ENCODE results near the gene MYO3B. TPM values are rescaled to one million over a fixed set of nuclear protein-coding genes. Genes with fewer than 3 reads are reported as not detected.

MYO3B gene, protein sequence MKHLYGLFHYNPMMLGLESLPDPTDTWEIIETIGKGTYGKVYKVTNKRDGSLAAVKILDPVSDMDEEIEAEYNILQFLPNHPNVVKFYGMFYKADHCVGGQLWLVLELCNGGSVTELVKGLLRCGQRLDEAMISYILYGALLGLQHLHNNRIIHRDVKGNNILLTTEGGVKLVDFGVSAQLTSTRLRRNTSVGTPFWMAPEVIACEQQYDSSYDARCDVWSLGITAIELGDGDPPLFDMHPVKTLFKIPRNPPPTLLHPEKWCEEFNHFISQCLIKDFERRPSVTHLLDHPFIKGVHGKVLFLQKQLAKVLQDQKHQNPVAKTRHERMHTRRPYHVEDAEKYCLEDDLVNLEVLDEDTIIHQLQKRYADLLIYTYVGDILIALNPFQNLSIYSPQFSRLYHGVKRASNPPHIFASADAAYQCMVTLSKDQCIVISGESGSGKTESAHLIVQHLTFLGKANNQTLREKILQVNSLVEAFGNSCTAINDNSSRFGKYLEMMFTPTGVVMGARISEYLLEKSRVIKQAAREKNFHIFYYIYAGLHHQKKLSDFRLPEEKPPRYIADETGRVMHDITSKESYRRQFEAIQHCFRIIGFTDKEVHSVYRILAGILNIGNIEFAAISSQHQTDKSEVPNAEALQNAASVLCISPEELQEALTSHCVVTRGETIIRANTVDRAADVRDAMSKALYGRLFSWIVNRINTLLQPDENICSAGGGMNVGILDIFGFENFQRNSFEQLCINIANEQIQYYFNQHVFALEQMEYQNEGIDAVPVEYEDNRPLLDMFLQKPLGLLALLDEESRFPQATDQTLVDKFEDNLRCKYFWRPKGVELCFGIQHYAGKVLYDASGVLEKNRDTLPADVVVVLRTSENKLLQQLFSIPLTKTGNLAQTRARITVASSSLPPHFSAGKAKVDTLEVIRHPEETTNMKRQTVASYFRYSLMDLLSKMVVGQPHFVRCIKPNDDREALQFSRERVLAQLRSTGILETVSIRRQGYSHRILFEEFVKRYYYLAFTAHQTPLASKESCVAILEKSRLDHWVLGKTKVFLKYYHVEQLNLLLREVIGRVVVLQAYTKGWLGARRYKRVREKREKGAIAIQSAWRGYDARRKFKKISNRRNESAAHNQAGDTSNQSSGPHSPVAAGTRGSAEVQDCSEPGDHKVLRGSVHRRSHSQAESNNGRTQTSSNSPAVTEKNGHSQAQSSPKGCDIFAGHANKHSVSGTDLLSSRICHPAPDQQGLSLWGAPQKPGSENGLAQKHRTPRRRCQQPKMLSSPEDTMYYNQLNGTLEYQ (N-terminal part only)
- total RNA-seq (under 1 TPM in 2 of 5 donors, not detected in 3; 0.26 to 0.28 TPM), total RNA-seq (0 to 0.65 (median 0.06) reads per million in 29 experiments)
- 0.72 TPM for total RNA-seq (2013)

DNA sequence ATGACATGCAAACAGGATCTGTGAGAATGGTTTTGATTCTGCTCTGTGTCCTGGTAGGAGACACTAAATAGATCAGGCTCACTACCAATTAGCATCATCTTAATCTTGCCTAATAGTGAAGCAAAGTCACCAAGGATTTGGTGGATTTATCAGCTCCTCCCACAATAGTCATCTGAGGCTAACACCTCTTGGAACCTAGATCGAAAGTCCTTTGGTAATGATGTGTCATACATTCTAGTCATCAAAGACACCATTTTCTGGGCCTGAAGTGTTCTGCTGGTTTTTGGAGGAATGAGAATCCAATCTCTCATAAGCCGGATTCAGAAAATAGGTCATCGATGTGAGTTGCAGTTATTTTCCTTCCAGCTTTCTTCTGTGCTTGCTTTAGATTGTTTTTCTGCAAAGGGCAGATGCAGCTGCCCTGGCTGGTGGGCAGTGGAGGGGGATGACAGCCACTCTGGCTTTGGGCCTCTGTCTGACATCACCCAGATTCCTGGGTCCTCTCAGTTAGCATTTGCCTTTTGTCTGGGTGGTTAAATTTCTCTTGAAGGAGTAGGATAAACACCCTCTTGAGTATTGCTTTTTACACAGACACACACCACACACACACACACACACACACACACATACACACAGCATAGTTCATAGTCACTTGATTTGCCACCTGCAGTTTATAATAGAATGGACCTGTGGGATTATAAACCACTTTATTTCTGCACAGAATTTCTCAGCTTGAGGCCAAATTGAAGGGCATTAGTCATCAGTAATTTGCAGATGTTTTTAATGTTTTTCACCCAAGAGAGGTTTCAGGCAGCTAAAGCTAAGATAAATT lies at the start of gene MYO3B:
Gene MYO3B, plus strand, starts transcription at position 198 of the 832 bp plus-strand sequence. Its CDS starts 141 bp downstream, at position 339.
- 40% methylated on average over 1 of the region's 3 CpGs for WGBS (ENCODE audit: insufficient coverage)
- no peaks in the 10 kb centered on the region for H3K36me3 ChIP-seq (ENCODE audit: control insufficient read depth in 2 of 2, extremely low read depth in 1 of 2, insufficient read depth in 1 of 2, low read length in 1 of 2)
- H3K4me1 ChIP-seq (ENCODE audit: control insufficient read depth in 1 of 2, extremely low read depth in 1 of 2, insufficient read depth in 2 of 2, low read length in 2 of 2) = no peaks in the 10 kb centered on the region
- H3K9me3 ChIP-seq = no peaks in the 10 kb centered on the region
- Mint-ChIP-seq H3K9me3 (no peaks in the 10 kb centered on the region), H3K27me3 (peaks cover 0 to 3% of the 10 kb centered on the region in 2 donors), H3K4me3 (no peak within 1 kb of the TSS), H3K36me3 (no peaks in the 10 kb centered on the region), H3K27ac (no peak within 1 kb of the TSS), H3K4me1 (no peaks in the 10 kb centered on the region)
- H3K27me3 ChIP-seq (replicated peaks in 1 of 2; ENCODE audit: control insufficient read depth in 2 of 2, extremely low read depth in 1 of 2, insufficient read depth in 2 of 2, low read length in 1 of 2) = no peaks in the 10 kb centered on the region
- H3K4me3 ChIP-seq (ENCODE audit: control insufficient read depth in 1 of 2, extremely low read depth in 1 of 2, low read length in 1 of 2) = no peak within 1 kb of the TSS
- POLR2A ChIA-PET = no interaction called here
- DNase-seq (peak in 1 of 35 experiments; percentile 14), ATAC-seq (replicated peaks in 1 of 4) (no peak)
- no peak within 1 kb of the TSS for H3K27ac ChIP-seq (ENCODE audit: low read length)
- CTCF ChIA-PET = no interaction called here

DNA sequence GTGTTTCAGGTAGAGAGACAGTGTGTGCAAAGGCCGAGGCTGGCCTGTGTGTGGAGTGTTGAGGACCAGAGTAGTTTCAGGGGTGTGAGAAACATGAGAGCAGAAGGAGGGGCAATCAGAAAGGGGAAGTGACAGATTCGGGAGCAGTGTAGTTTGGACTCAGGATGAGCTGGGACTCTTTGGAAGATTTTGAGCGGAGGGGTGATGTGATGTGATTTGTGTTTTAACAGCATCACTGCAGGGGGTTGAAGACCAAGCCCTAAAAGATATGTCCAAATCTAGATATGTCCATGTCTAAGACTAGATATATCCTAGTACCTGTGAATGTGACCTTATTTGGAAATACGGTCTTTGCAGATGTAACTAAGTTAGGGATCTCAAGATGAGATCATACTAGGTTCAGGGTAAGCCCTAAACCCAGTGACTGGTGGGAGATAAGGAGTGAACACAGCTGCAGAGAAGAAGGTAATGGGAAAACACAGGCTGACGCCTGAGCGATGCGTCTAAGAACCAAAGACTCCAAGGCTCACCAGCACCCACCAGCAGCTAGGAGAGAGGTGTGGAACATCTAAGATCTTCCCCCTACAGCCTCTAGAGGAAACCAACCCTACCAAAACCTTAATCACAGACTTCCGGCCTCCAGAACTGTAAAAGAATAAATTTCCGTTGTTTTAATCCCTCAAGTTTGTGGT lies 38.5 kb upstream of the MYO3B start:
- Mint-ChIP-seq H3K4me1 (peaks cover 3 to 5% (median 3%) of the 10 kb centered on the region in 3 donors), H3K9me3 (peaks cover 0 to 3% (median 0%) of the 10 kb centered on the region in 3 donors), H3K36me3 (no peaks in the 10 kb centered on the region), H3K27ac (no peak overlapping the region), H3K27me3 (no peaks in the 10 kb centered on the region), H3K4me3 (no peak overlapping the region)
- 40% methylated on average over 2 of the region's 9 CpGs for WGBS (ENCODE audit: insufficient coverage)
- ChIA-PET CTCF (no interaction called here), POLR2A (no interaction called here)
- Histone ChIP-seq H3K4me1 (ENCODE audit: control insufficient read depth in 1 of 2, extremely low read depth in 1 of 2, insufficient read depth in 2 of 2, low read length in 2 of 2) (no peaks in the 10 kb centered on the region), H3K36me3 (ENCODE audit: control insufficient read depth in 2 of 2, extremely low read depth in 1 of 2, insufficient read depth in 1 of 2, low read length in 1 of 2) (no peaks in the 10 kb centered on the region), H3K27ac (ENCODE audit: low read length) (no peak overlapping the region), H3K9me3 (no peaks in the 10 kb centered on the region), H3K27me3 (replicated peaks in 1 of 2; ENCODE audit: control insufficient read depth in 2 of 2, extremely low read depth in 1 of 2, insufficient read depth in 2 of 2, low read length in 1 of 2) (peaks cover 0 to 2% of the 10 kb centered on the region in 2 experiments), H3K4me3 (ENCODE audit: control insufficient read depth in 1 of 2, extremely low read depth in 1 of 2, low read length in 1 of 2) (no peak overlapping the region)
- no peak for ATAC-seq (replicated peaks in 1 of 4)
- DNase-seq = no peak

DNA sequence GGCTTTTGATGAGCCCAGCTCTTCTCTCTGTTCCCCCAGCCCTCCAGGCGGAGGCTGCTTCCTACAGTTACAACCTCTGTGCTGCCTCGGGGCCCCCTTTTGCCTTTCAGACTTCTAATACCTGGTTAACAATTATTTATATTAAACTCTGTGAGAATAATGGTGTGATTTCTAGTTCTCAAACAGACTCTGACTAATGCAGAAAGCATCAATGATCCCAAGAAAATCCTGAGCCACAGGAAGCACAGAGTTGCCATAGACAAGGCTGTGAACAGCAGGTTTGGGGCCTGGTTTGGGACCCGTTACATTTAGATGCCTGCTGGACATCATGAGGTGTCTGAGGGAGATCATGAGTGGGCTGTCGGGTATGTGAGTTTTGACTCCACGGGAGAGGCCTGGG lies 37.4 kb upstream of the MYO3B start:
- H3K27me3 Mint-ChIP-seq = no peaks in the 10 kb centered on the region
- Histone ChIP-seq H3K27me3 (replicated peaks in 1 of 2; ENCODE audit: control insufficient read depth in 2 of 2, extremely low read depth in 1 of 2, insufficient read depth in 2 of 2, low read length in 1 of 2) (peaks cover 0 to 2% of the 10 kb centered on the region in 2 experiments), H3K4me1 (ENCODE audit: control insufficient read depth in 1 of 2, extremely low read depth in 1 of 2, insufficient read depth in 2 of 2, low read length in 2 of 2) (no peaks in the 10 kb centered on the region), H3K27ac (ENCODE audit: low read length) (no peak overlapping the region), H3K36me3 (ENCODE audit: control insufficient read depth in 2 of 2, extremely low read depth in 1 of 2, insufficient read depth in 1 of 2, low read length in 1 of 2) (no peaks in the 10 kb centered on the region), H3K4me3 (ENCODE audit: control insufficient read depth in 1 of 2, extremely low read depth in 1 of 2, low read length in 1 of 2) (no peak overlapping the region), H3K9me3 (no peaks in the 10 kb centered on the region)
- CTCF ChIA-PET = no interaction called here
- H3K9me3 Mint-ChIP-seq = no peaks in the 10 kb centered on the region
- 82% methylated on average over 3 of the region's 5 CpGs for WGBS (ENCODE audit: insufficient coverage)
- DNase-seq (no peak), ATAC-seq (replicated peaks in 1 of 4) (peak in 1 of 4 experiments; percentile 17)
- H3K4me3 Mint-ChIP-seq = no peak overlapping the region
- POLR2A ChIA-PET = no interaction called here
- no peaks in the 10 kb centered on the region for H3K36me3 Mint-ChIP-seq
- peaks cover 3 to 5% (median 3%) of the 10 kb centered on the region in 3 donors for H3K4me1 Mint-ChIP-seq
- no peak overlapping the region for H3K27ac Mint-ChIP-seq

DNA sequence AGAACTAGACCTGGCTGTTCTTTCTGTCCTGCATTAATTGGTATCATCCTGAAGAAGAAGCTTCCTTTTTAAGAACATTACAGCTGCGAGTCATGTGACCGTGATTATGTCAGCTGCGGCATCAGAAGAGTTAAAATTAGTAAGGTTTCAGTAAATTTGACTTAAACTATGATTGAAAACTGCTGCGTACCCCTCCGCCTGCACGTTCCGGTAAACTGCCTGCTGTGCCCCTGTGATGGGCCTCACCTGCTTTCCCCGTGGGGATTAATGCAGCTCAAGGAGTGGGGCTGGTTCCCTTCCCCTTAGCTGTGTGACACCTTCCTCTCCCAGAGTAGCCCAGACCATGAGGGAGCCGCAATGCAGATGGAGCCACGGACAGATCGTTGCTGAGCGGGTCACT lies 36.1 kb upstream of the MYO3B start:
- Histone ChIP-seq H3K27ac (ENCODE audit: low read length) (no peak overlapping the region), H3K36me3 (ENCODE audit: control insufficient read depth in 2 of 2, extremely low read depth in 1 of 2, insufficient read depth in 1 of 2, low read length in 1 of 2) (no peaks in the 10 kb centered on the region), H3K4me3 (ENCODE audit: control insufficient read depth in 1 of 2, extremely low read depth in 1 of 2, low read length in 1 of 2) (no peak overlapping the region), H3K4me1 (ENCODE audit: control insufficient read depth in 1 of 2, extremely low read depth in 1 of 2, insufficient read depth in 2 of 2, low read length in 2 of 2) (no peaks in the 10 kb centered on the region), H3K27me3 (replicated peaks in 1 of 2; ENCODE audit: control insufficient read depth in 2 of 2, extremely low read depth in 1 of 2, insufficient read depth in 2 of 2, low read length in 1 of 2) (peaks cover 0 to 2% of the 10 kb centered on the region in 2 experiments), H3K9me3 (no peaks in the 10 kb centered on the region)
- ATAC-seq (replicated peaks in 1 of 4) = no peak
- DNase-seq = no peak
- Mint-ChIP-seq H3K4me3 (no peak overlapping the region), H3K36me3 (no peaks in the 10 kb centered on the region), H3K4me1 (peaks cover 3 to 5% (median 3%) of the 10 kb centered on the region in 3 donors), H3K27me3 (no peaks in the 10 kb centered on the region), H3K9me3 (no peaks in the 10 kb centered on the region), H3K27ac (no peak overlapping the region)
- CTCF ChIA-PET = no interaction called here
- WGBS (ENCODE audit: insufficient coverage) = 83% methylated on average over 7 of the region's 12 CpGs
- POLR2A ChIA-PET = no interaction called here

DNA sequence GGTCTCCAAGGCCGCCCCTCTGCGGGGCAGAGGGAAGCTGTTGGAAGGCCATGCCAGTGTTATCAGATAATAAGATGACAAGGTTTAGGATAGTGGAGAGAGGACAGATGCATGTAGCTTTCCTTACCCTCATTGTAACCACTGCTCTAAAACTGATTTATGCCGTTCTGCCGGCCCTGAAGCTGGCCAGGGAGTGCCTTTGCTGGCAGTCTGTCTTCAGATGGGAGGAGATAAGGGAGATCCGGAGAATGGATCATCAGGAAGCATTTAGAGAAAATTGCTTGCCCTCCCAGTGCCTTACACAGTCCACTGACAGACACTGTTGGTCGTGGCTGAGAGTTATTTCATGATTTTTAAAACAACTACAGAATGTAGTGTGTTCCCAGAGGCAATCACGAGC lies 35.4 kb upstream of the MYO3B start:
- no peaks in the 10 kb centered on the region for H3K4me1 ChIP-seq (ENCODE audit: control insufficient read depth in 1 of 2, extremely low read depth in 1 of 2, insufficient read depth in 2 of 2, low read length in 2 of 2)
- H3K4me3 ChIP-seq (ENCODE audit: control insufficient read depth in 1 of 2, extremely low read depth in 1 of 2, low read length in 1 of 2) = no peak overlapping the region
- Mint-ChIP-seq H3K36me3 (no peaks in the 10 kb centered on the region), H3K4me3 (no peak overlapping the region), H3K4me1 (peaks cover 3 to 5% (median 3%) of the 10 kb centered on the region in 3 donors), H3K9me3 (no peaks in the 10 kb centered on the region), H3K27ac (no peak overlapping the region), H3K27me3 (no peaks in the 10 kb centered on the region)
- 82% methylated on average over 1 of the region's 7 CpGs for WGBS (ENCODE audit: insufficient coverage)
- no peak for ATAC-seq (replicated peaks in 1 of 4)
- ChIA-PET POLR2A (no interaction called here), CTCF (no interaction called here)
- no peak for DNase-seq
- peaks cover 0 to 4% of the 10 kb centered on the region in 2 experiments for H3K27me3 ChIP-seq (replicated peaks in 1 of 2; ENCODE audit: control insufficient read depth in 2 of 2, extremely low read depth in 1 of 2, insufficient read depth in 2 of 2, low read length in 1 of 2)
- no peaks in the 10 kb centered on the region for H3K36me3 ChIP-seq (ENCODE audit: control insufficient read depth in 2 of 2, extremely low read depth in 1 of 2, insufficient read depth in 1 of 2, low read length in 1 of 2)
- H3K27ac ChIP-seq (ENCODE audit: low read length) = no peak overlapping the region
- H3K9me3 ChIP-seq = no peaks in the 10 kb centered on the region
